ENCODE results near the gene FOSB. TPM values are rescaled to one million over a fixed set of nuclear protein-coding genes. Genes with fewer than 3 reads are reported as not detected.

The FOSB gene
- polyA plus RNA-seq, 1 donor from 2014 or later, result 2.1 TPM

DNA sequence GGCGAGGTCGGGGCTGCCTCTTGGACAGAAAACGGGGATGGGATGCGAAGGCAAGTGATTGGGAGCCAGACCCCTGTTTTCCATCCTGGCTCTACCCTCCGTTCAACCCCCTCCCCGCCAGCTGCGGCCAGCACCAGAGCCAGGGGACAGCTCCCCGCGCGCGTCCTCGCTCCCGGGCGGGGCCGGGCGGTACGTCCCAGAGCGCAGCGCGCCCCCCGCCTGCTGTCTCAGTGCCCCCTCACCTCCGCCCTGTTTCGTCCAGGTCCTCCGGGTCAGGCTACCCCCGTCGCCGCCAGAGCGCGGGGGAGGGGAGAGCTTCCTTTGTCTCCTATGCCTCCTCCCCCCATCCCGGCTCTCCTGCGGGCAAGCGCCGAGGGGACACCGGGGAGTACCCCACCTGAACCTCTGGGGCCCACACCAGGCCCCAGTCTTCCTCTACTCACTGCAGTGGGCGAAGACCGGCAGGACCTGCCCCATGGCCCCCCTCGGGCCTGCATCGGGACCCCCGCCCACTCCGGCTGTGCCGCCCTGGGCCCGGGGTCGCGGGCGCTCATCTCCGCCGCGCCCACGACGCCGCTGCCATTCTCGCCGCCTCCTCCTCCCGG is 28.7 kb downstream of the FOSB start:
- TF ChIP-seq POLR2AphosphoS5 (IDR thresholded peaks at IDR 0.05) (peak; percentile 45), MXI1 (conservative IDR thresholded peaks at IDR 0.05; ENCODE audit: poor library complexity, severe bottlenecking) (peak; percentile 25), TAF1 (IDR thresholded peaks at IDR 0.05; ENCODE audit: low read depth) (peak; percentile 58)
- TF ChIP-seq, protein P1, sequence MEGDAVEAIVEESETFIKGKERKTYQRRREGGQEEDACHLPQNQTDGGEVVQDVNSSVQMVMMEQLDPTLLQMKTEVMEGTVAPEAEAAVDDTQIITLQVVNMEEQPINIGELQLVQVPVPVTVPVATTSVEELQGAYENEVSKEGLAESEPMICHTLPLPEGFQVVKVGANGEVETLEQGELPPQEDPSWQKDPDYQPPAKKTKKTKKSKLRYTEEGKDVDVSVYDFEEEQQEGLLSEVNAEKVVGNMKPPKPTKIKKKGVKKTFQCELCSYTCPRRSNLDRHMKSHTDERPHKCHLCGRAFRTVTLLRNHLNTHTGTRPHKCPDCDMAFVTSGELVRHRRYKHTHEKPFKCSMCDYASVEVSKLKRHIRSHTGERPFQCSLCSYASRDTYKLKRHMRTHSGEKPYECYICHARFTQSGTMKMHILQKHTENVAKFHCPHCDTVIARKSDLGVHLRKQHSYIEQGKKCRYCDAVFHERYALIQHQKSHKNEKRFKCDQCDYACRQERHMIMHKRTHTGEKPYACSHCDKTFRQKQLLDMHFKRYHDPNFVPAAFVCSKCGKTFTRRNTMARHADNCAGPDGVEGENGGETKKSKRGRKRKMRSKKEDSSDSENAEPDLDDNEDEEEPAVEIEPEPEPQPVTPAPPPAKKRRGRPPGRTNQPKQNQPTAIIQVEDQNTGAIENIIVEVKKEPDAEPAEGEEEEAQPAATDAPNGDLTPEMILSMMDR (IDR thresholded peaks at IDR 0.05; ENCODE audit: poor library complexity, severe bottlenecking), result no peak
- TF ChIP-seq, protein P2, sequence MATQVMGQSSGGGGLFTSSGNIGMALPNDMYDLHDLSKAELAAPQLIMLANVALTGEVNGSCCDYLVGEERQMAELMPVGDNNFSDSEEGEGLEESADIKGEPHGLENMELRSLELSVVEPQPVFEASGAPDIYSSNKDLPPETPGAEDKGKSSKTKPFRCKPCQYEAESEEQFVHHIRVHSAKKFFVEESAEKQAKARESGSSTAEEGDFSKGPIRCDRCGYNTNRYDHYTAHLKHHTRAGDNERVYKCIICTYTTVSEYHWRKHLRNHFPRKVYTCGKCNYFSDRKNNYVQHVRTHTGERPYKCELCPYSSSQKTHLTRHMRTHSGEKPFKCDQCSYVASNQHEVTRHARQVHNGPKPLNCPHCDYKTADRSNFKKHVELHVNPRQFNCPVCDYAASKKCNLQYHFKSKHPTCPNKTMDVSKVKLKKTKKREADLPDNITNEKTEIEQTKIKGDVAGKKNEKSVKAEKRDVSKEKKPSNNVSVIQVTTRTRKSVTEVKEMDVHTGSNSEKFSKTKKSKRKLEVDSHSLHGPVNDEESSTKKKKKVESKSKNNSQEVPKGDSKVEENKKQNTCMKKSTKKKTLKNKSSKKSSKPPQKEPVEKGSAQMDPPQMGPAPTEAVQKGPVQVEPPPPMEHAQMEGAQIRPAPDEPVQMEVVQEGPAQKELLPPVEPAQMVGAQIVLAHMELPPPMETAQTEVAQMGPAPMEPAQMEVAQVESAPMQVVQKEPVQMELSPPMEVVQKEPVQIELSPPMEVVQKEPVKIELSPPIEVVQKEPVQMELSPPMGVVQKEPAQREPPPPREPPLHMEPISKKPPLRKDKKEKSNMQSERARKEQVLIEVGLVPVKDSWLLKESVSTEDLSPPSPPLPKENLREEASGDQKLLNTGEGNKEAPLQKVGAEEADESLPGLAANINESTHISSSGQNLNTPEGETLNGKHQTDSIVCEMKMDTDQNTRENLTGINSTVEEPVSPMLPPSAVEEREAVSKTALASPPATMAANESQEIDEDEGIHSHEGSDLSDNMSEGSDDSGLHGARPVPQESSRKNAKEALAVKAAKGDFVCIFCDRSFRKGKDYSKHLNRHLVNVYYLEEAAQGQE (IDR thresholded peaks at IDR 0.05; ENCODE audit: borderline replicate concordance), result peak; percentile 93
- Histone ChIP-seq H3F3A (ENCODE audit: insufficient read depth, low read length, poor library complexity, severe bottlenecking) (no peaks in the 10 kb centered on the region), H3K9ac (ENCODE audit: low read length) (peak overlapping the region; percentile 97), H3K27me3 (ENCODE audit: insufficient read depth, low read depth, low read length) (peaks cover 42% of the 10 kb centered on the region), H3K9me3 (ENCODE audit: low read length) (no peaks in the 10 kb centered on the region), H3K9me2 (ENCODE audit: insufficient read depth, low read length) (no peaks in the 10 kb centered on the region), H3K4me2 (ENCODE audit: low read length) (peak overlapping the region; percentile 65), H4K20me1 (ENCODE audit: insufficient read depth) (peaks cover 12% of the 10 kb centered on the region), H3K79me2 (replicated peaks; ENCODE audit: insufficient read depth, low read length) (peaks cover 3% of the 10 kb centered on the region), H3K36me3 (ENCODE audit: insufficient read depth, low read length) (no peaks in the 10 kb centered on the region), H3K27ac (ENCODE audit: low read length) (peak overlapping the region; percentile 62), H2AFZ (ENCODE audit: low read depth, low read length) (peak overlapping the region; percentile 65), H3K4me3 (ENCODE audit: low read length) (peak overlapping the region; percentile 99)

DNA sequence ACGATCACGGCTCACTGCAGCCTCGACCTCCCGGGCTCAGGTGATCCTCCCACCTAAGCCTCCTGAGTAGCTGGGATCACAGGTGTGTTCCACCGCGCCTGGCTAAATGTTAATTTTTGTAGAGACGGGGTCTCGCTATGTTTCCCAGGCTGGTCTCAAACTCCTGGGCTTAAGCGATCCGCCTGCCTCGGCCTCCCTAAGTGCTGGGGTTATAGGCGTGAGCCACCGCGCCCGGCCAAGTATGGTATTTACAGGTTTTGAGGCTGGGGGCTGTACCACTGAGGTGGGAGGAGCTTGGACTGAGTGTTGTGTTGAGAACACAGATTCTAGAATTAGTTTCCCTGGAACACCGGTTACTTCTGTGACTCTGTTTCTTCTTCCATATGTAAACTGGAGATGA is 30.0 kb downstream of the FOSB start:
- Histone ChIP-seq H3K4me3 (ENCODE audit: low read length) (no peak overlapping the region), H3K9me2 (ENCODE audit: insufficient read depth, low read length) (no peaks in the 10 kb centered on the region), H3K79me2 (replicated peaks; ENCODE audit: insufficient read depth, low read length) (peaks cover 3% of the 10 kb centered on the region), H3K9me3 (ENCODE audit: low read length) (no peaks in the 10 kb centered on the region), H3K9ac (ENCODE audit: low read length) (no peak overlapping the region), H3K4me2 (ENCODE audit: low read length) (no peak overlapping the region), H3F3A (ENCODE audit: insufficient read depth, low read length, poor library complexity, severe bottlenecking) (no peaks in the 10 kb centered on the region), H2AFZ (ENCODE audit: low read depth, low read length) (no peak overlapping the region), H3K27ac (ENCODE audit: low read length) (no peak overlapping the region), H3K27me3 (ENCODE audit: insufficient read depth, low read depth, low read length) (peaks cover 49% of the 10 kb centered on the region), H4K20me1 (ENCODE audit: insufficient read depth) (peaks cover under 1% of the 10 kb centered on the region), H3K36me3 (ENCODE audit: insufficient read depth, low read length) (no peaks in the 10 kb centered on the region)
- TF ChIP-seq POLR2AphosphoS5 (IDR thresholded peaks at IDR 0.05) (no peak), SMC3 (conservative IDR thresholded peaks at IDR 0.05; ENCODE audit: poor library complexity) (no peak), MXI1 (conservative IDR thresholded peaks at IDR 0.05; ENCODE audit: poor library complexity, severe bottlenecking) (no peak), EP300 (conservative IDR thresholded peaks at IDR 0.05; ENCODE audit: poor library complexity, severe bottlenecking) (no peak), TAF1 (IDR thresholded peaks at IDR 0.05; ENCODE audit: low read depth) (no peak), RAD21 (conservative IDR thresholded peaks at IDR 0.05) (no peak), EZH2 (IDR thresholded peaks at IDR 0.05; ENCODE audit: borderline replicate concordance, insufficient read depth, low read length, poor library complexity, severe bottlenecking) (no peak)
- TF ChIP-seq, protein P1 (IDR thresholded peaks at IDR 0.05; ENCODE audit: poor library complexity, severe bottlenecking), result no peak
- TF ChIP-seq, protein P2 (IDR thresholded peaks at IDR 0.05; ENCODE audit: borderline replicate concordance), result no peak
